Smooth muscle cell of the brain vasculature (primary cell): Measurements from ENCODE around the gene SIDT2.
"Not testable (repeated sequence)": the region's sequence is repeated elsewhere in the genome, so short reads cannot be mapped to it uniquely, and the experiment has no call there.

Source experiments
- DNase-seq: peaks from one replicate; pipeline ENCODE4 v3.0.0-alpha.2; 2012; ENCODE audit warnings: low read depth, low spot score

SIDT2 gene

GRCh38 chr11:117172724-117173421 lies 5.7 kb upstream of the SIDT2 start:
- no peak for DNase-seq

- no peak for DNase-seq
These were observed 3.4 kb upstream of the SIDT2 start for GRCh38 chr11:117175104-117175503.

- DNase-seq = no peak
These were observed 2.8 kb upstream of the SIDT2 start for GRCh38 chr11:117175781-117176180.

GRCh38 chr11:117176186-117176585 lies 2.4 kb upstream of the SIDT2 start:
- no peak for DNase-seq

- DNase-seq = no peak
These were observed 871 bp upstream of the SIDT2 start for GRCh38 chr11:117177534-117178209.

- no peak for DNase-seq
These were observed 781 bp downstream of the SIDT2 start for GRCh38 chr11:117179048-117179999.

- DNase-seq = no peak
These were observed 1.5 kb downstream of the SIDT2 start for GRCh38 chr11:117180020-117180419.

- no peak for DNase-seq
These were observed 2.4 kb downstream of the SIDT2 start for GRCh38 chr11:117180661-117181585.

GRCh38 chr11:117181586-117182550 lies 3.3 kb downstream of the SIDT2 start:
- DNase-seq = no peak

- no peak for DNase-seq
These were observed 4.0 kb downstream of the SIDT2 start for GRCh38 chr11:117182551-117182935.

- not testable (repeated sequence) for DNase-seq
These were observed 4.6 kb downstream of the SIDT2 start for GRCh38 chr11:117183178-117183577.

GRCh38 chr11:117183724-117184349 lies 5.3 kb downstream of the SIDT2 start:
- DNase-seq = no peak

- DNase-seq = no peak
These were observed 7.3 kb downstream of the SIDT2 start for GRCh38 chr11:117185736-117186430.

GRCh38 chr11:117186431-117186761 lies 7.9 kb downstream of the SIDT2 start:
- DNase-seq = no peak

- no peak for DNase-seq
These were observed 8.5 kb downstream of the SIDT2 start for GRCh38 chr11:117187007-117187406.

GRCh38 chr11:117187428-117187798 lies 8.9 kb downstream of the SIDT2 start:
- DNase-seq = no peak

GRCh38 chr11:117187799-117188481 lies 9.4 kb downstream of the SIDT2 start:
- DNase-seq = no peak

- no peak for DNase-seq
These were observed 10.1 kb downstream of the SIDT2 start for GRCh38 chr11:117188620-117189081.
